ENCODE results near the gene UGCG.
"Not testable (repeated sequence)": the region's sequence is repeated elsewhere in the genome, so short reads cannot be mapped to it uniquely, and the experiment has no call there.

Gene UGCG

DNA sequence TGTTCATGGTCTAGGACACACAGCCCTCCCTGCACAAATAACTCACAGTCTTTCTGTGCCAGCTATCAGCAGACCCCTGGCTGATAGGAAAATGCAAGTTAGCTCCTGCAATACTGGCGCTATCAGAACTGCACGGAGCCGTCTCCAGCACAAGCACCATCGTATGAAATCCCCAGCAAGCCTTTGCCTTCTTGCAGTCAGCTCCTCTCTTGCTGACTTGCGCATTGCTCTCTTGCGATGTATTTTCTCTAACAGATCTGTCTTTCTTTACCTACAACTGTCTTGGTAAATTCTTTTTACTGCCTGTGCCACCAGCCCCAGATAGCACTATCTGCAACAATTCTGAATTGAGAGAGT is 25.1 kb upstream of the UGCG start:
- no peaks in the 10 kb centered on the region for H3K9me3 ChIP-seq (ENCODE audit: control insufficient read depth, low read length)
- no peak for DNase-seq (ENCODE audit: low read depth)
- no peaks in the 10 kb centered on the region for H3K36me3 ChIP-seq (ENCODE audit: control insufficient read depth, insufficient read depth, low read length, severe bottlenecking)
- H3K4me3 ChIP-seq (ENCODE audit: low read length): no peak overlapping the region
- H3K4me1 ChIP-seq (ENCODE audit: control insufficient read depth, insufficient read depth, low read length): no peaks in the 10 kb centered on the region
- H3K9ac ChIP-seq (ENCODE audit: low read length): no peak overlapping the region
- H3K27me3 ChIP-seq (replicated peaks; ENCODE audit: control insufficient read depth, insufficient read depth, low read length): no peaks in the 10 kb centered on the region

DNA sequence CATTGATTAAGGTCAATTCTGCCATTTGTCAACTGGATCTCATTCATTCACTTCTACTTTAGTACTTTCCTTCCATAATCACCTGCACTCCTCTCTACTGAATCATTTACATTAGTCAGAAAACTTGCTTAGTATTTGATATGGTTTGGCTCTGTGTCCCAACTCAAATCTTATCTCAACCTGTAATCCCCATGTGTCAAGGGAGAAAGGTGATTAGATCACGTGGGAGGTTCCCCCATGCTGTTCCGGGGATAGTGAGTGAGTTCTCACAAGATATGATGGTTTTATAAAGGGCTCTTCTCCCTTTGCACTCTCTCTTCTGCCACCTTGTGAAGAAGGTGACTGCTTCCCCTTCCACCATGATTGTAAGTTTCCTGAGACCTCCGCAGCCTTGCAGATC is 23.7 kb upstream of the UGCG start:
- Histone ChIP-seq H3K9ac (ENCODE audit: low read length) (no peak overlapping the region), H3K27me3 (replicated peaks; ENCODE audit: control insufficient read depth, insufficient read depth, low read length) (no peaks in the 10 kb centered on the region), H3K36me3 (ENCODE audit: control insufficient read depth, insufficient read depth, low read length, severe bottlenecking) (no peaks in the 10 kb centered on the region), H3K4me3 (ENCODE audit: low read length) (no peak overlapping the region), H3K4me1 (ENCODE audit: control insufficient read depth, insufficient read depth, low read length) (no peaks in the 10 kb centered on the region), H3K9me3 (ENCODE audit: control insufficient read depth, low read length) (no peaks in the 10 kb centered on the region)
- no peak for DNase-seq (ENCODE audit: low read depth)

DNA sequence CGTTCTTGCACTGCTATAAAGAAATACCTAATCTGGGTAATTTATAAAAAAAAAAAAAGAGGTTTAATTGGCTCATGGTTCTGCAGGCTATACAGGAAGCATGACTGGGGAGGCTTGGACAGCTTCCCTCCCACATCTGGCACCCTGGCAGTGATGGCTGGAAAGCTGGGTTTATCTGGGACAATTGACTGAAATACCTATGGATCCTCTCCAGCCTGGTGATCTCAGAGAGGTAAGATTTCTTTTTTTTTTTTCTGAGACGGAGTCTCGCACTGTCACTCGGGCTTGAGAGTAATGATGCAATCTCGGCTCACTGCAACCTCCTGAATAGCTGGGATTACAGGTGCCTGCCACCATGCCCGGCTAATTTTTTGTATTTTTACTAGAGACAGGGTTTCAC is 22.7 kb upstream of the UGCG start:
- H3K27me3 ChIP-seq (replicated peaks; ENCODE audit: control insufficient read depth, insufficient read depth, low read length): no peaks in the 10 kb centered on the region
- H3K9me3 ChIP-seq (ENCODE audit: control insufficient read depth, low read length): no peaks in the 10 kb centered on the region

DNA sequence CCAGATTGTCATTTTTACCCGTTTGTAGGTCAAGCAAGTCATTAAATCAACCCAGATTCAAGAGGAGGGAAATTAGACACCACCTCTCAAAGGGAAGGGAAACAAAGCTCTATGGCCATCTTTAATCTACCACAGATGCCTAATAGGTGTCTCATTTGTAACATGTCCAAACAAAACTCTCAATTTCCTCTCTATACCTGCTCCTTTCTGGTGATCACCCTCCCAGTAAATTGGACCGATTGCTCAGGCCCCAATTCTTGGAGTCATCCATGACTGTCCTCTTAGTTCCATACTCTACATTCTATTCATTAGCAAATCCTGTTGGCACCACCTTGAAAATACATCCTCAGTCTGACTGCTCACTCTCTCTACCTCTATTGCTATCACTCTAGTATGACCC is 22.1 kb upstream of the UGCG start:
- H3K4me1 ChIP-seq (ENCODE audit: control insufficient read depth, insufficient read depth, low read length): no peaks in the 10 kb centered on the region
- no peak for DNase-seq (ENCODE audit: low read depth)
- no peaks in the 10 kb centered on the region for H3K9me3 ChIP-seq (ENCODE audit: control insufficient read depth, low read length)

More for the DNA sequence above, 22.7 kb upstream of the UGCG start:
- Histone ChIP-seq H3K4me1 (ENCODE audit: control insufficient read depth, insufficient read depth, low read length) (no peaks in the 10 kb centered on the region), H3K36me3 (ENCODE audit: control insufficient read depth, insufficient read depth, low read length, severe bottlenecking) (no peaks in the 10 kb centered on the region), H3K9ac (ENCODE audit: low read length) (no peak overlapping the region), H3K4me3 (ENCODE audit: low read length) (no peak overlapping the region)
- no peak for DNase-seq (ENCODE audit: low read depth)

DNA sequence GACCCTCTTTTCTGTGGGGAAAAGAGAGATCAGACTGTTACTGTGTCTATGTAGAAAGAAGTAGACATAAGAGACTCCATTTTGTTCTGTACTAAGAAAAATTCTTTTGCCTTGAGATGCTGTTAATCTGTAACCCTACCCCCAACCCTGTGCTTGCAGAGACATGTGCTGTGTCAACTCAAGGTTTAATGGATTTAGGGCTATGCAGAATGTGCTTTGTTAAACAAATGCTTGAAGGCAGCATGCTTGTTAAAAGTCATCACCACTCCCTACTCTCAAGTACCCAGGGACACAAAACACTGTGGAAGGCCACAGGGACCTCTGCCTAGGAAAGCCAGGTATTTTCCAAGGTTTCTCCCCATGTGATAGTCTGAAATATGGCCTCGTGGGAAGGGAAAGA is 21.3 kb upstream of the UGCG start:
- H3K36me3 ChIP-seq (ENCODE audit: control insufficient read depth, insufficient read depth, low read length, severe bottlenecking); DNase-seq (ENCODE audit: low read depth); H3K4me3 ChIP-seq (ENCODE audit: low read length); H3K27me3 ChIP-seq (replicated peaks; ENCODE audit: control insufficient read depth, insufficient read depth, low read length); H3K9me3 ChIP-seq (ENCODE audit: control insufficient read depth, low read length); H3K4me1 ChIP-seq (ENCODE audit: control insufficient read depth, insufficient read depth, low read length); H3K9ac ChIP-seq (ENCODE audit: low read length): not testable (repeated sequence)

More for the DNA sequence above, 22.1 kb upstream of the UGCG start:
- no peaks in the 10 kb centered on the region for H3K27me3 ChIP-seq (replicated peaks; ENCODE audit: control insufficient read depth, insufficient read depth, low read length)
- H3K9ac ChIP-seq (ENCODE audit: low read length): no peak overlapping the region
- H3K4me3 ChIP-seq (ENCODE audit: low read length): no peak overlapping the region
- no peaks in the 10 kb centered on the region for H3K36me3 ChIP-seq (ENCODE audit: control insufficient read depth, insufficient read depth, low read length, severe bottlenecking)

DNA sequence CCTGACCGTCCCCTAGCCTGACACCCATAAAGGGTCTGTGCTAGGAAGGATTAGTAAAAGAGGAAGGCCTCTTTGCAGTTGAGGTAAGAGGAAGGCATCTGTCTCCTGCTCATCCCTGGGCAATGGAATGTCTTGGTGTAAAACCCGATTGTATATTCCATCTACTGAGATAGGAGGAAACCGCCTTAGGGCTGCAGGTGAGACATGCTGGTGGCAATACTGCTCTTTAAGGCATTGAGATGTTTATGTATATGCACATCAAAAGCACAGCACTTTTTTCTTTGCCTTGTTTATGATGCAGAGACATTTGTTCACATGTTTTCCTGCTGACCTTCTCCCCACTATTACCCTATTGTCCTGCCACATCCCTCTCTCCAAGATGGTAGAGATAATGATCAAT is 20.9 kb upstream of the UGCG start:
- not testable (repeated sequence) for H3K9me3 ChIP-seq (ENCODE audit: control insufficient read depth, low read length); H3K9ac ChIP-seq (ENCODE audit: low read length)

DNA sequence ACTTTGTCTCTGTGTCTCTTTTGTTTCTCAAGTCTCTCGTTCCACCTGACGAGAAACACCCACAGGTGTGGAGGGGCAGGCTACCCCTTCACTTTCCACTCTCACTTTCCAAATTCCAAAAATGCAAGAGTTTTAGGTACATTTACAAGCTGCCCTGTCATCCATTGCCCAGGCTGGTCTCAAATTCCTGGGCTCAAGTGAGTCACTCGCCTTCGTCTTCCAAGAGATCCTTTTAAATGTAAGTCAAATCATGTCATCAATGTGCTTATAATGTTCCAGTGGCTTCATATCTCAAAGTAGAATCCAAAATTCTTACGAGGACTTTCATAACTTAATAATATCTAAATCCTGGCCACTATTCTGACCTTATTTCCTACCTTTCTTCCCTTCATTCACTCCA is 20.4 kb upstream of the UGCG start:
- H3K4me1 ChIP-seq (ENCODE audit: control insufficient read depth, insufficient read depth, low read length): no peaks in the 10 kb centered on the region
- H3K27me3 ChIP-seq (replicated peaks; ENCODE audit: control insufficient read depth, insufficient read depth, low read length): no peaks in the 10 kb centered on the region
- no peak overlapping the region for H3K9ac ChIP-seq (ENCODE audit: low read length)
- H3K4me3 ChIP-seq (ENCODE audit: low read length): no peak overlapping the region
- peaks cover 4% of the 10 kb centered on the region for H3K9me3 ChIP-seq (ENCODE audit: control insufficient read depth, low read length)
- H3K36me3 ChIP-seq (ENCODE audit: control insufficient read depth, insufficient read depth, low read length, severe bottlenecking): no peaks in the 10 kb centered on the region
- DNase-seq (ENCODE audit: low read depth): no peak

More for the DNA sequence above, 20.9 kb upstream of the UGCG start:
- not testable (repeated sequence) for H3K4me3 ChIP-seq (ENCODE audit: low read length); H3K36me3 ChIP-seq (ENCODE audit: control insufficient read depth, insufficient read depth, low read length, severe bottlenecking); H3K4me1 ChIP-seq (ENCODE audit: control insufficient read depth, insufficient read depth, low read length); DNase-seq (ENCODE audit: low read depth); H3K27me3 ChIP-seq (replicated peaks; ENCODE audit: control insufficient read depth, insufficient read depth, low read length)

DNA sequence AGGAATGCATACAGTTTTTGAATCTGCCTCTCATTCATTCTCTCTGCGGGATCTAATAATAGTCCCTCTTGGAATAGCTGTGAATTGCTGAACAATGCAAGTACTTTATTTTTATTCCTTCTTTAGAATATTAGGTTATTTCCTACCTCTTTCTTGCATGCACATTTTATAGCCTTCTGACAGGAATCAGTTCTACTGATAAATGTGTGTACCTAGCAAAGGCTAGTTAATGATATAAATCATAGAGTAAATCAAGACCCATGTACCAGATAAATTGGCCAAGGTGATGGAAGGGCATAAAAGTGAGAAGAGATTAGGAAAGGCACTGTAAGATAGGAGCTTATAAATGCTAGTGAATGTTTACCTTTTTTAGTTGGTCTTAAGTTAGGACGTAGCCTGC is 19.2 kb upstream of the UGCG start:
- no peaks in the 10 kb centered on the region for H3K27me3 ChIP-seq (replicated peaks; ENCODE audit: control insufficient read depth, insufficient read depth, low read length)
- peaks cover 7% of the 10 kb centered on the region for H3K9me3 ChIP-seq (ENCODE audit: control insufficient read depth, low read length)
- DNase-seq (ENCODE audit: low read depth): no peak
- H3K4me3 ChIP-seq (ENCODE audit: low read length): no peak overlapping the region
- H3K9ac ChIP-seq (ENCODE audit: low read length): no peak overlapping the region
- no peaks in the 10 kb centered on the region for H3K36me3 ChIP-seq (ENCODE audit: control insufficient read depth, insufficient read depth, low read length, severe bottlenecking)
- no peaks in the 10 kb centered on the region for H3K4me1 ChIP-seq (ENCODE audit: control insufficient read depth, insufficient read depth, low read length)

DNA sequence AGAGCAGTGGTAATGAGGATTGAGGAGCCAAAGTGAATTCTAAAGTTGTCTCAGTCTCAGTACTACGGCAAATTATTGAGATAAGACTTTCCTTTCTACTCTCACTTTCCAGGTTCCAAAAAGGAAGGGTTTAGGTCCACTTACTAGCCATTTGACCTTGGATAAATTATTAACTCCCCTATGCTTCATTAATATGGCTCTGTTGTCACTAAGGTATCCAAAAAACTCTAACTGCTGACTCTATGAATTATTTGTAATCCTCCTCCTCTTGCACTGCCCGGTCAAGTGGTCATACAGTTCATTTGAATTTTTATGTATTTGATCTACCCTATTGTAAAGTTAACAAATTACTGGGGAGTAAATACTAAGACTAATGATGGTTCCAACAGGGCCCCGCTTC is 17.7 kb upstream of the UGCG start:
- no peak overlapping the region for H3K4me3 ChIP-seq (ENCODE audit: low read length)
- DNase-seq (ENCODE audit: low read depth): no peak
- no peaks in the 10 kb centered on the region for H3K27me3 ChIP-seq (replicated peaks; ENCODE audit: control insufficient read depth, insufficient read depth, low read length)
- H3K9me3 ChIP-seq (ENCODE audit: control insufficient read depth, low read length): peaks cover 7% of the 10 kb centered on the region
- H3K9ac ChIP-seq (ENCODE audit: low read length): no peak overlapping the region
- H3K36me3 ChIP-seq (ENCODE audit: control insufficient read depth, insufficient read depth, low read length, severe bottlenecking): no peaks in the 10 kb centered on the region
- H3K4me1 ChIP-seq (ENCODE audit: control insufficient read depth, insufficient read depth, low read length): no peaks in the 10 kb centered on the region

DNA sequence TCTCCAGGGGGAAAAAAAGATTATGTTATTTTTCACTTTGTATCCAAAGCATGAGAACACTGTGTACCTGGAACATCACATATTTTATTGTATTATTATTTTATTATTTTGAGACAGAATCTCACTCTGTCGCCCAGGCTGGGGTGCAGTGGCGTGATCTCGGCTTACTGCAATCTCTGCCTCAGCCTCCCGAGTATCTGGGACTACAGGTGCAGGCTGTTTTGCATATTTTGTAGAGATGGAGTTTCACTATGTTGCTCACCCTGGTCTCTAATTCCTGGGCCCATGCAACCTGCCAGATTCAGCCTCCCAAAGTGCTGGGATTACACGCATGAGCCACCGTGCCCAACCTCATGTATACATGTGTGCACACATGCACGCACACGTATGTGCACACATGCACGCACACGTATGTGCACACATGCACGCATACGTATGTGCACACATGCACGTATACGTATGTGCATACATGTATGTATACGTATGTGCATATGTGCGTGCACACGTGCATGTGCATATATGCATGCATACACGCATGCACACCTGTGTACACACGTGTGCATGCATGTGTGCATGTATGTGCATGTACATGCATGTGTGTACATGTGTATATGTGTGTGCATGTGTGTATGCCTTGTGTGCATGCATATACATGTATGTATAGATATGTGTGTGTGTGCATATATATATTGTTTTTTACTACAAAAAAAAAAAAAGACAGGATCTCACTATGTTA is 9.5 kb upstream of the UGCG start:
- no peak overlapping the region for H3K4me3 ChIP-seq (ENCODE audit: low read length)
- no peaks in the 10 kb centered on the region for H3K27me3 ChIP-seq (replicated peaks; ENCODE audit: control insufficient read depth, insufficient read depth, low read length)
- no peak for DNase-seq (ENCODE audit: low read depth)
- no peaks in the 10 kb centered on the region for H3K9me3 ChIP-seq (ENCODE audit: control insufficient read depth, low read length)
- no peak overlapping the region for H3K9ac ChIP-seq (ENCODE audit: low read length)
- no peaks in the 10 kb centered on the region for H3K36me3 ChIP-seq (ENCODE audit: control insufficient read depth, insufficient read depth, low read length, severe bottlenecking)
- no peaks in the 10 kb centered on the region for H3K4me1 ChIP-seq (ENCODE audit: control insufficient read depth, insufficient read depth, low read length)

DNA sequence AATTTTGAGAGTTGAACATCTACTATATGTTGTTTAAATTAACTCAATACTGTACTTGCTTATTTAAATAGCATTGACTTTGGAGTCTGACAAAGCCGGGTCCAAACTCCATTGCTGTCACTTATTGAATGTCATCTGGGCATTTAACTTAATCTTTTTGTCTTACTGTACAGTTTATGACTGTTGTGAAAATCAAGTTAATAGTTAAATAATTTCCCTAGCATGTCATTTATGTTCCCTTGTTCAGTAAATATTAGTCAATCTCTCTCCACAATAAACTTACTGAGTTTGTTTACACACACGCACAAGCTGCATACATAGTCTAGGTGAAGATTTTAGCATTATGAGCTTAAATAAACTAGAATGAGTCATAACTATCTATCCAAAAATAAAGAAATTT is 6.3 kb upstream of the UGCG start:
- H3K4me1 ChIP-seq (ENCODE audit: control insufficient read depth, insufficient read depth, low read length): no peaks in the 10 kb centered on the region
- H3K27me3 ChIP-seq (replicated peaks; ENCODE audit: control insufficient read depth, insufficient read depth, low read length): no peaks in the 10 kb centered on the region
- H3K4me3 ChIP-seq (ENCODE audit: low read length): no peak overlapping the region
- H3K9ac ChIP-seq (ENCODE audit: low read length): no peak overlapping the region
- no peaks in the 10 kb centered on the region for H3K36me3 ChIP-seq (ENCODE audit: control insufficient read depth, insufficient read depth, low read length, severe bottlenecking)
- DNase-seq (ENCODE audit: low read depth): no peak
- no peaks in the 10 kb centered on the region for H3K9me3 ChIP-seq (ENCODE audit: control insufficient read depth, low read length)

DNA sequence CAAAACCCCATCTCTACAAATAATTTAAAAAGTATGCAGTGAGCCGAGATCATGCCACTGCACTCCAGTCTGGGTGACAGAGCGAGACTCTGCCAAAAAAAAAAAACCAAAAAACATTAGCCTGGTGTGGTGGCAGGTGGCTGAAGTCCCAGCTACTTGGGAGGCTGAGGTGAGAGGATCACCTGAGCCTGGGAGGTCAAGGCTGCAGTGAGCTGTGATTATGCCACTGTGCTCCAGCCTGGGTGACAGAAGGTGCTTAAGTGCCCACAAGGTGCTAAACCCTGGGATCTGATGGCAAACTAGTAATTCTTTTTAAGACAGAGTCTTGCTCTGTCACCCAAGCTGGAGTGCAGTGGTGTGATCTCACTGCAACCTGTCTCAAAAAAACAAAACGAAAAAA is 5.7 kb upstream of the UGCG start:
- H3K4me1 ChIP-seq (ENCODE audit: control insufficient read depth, insufficient read depth, low read length); H3K36me3 ChIP-seq (ENCODE audit: control insufficient read depth, insufficient read depth, low read length, severe bottlenecking); H3K9ac ChIP-seq (ENCODE audit: low read length); H3K27me3 ChIP-seq (replicated peaks; ENCODE audit: control insufficient read depth, insufficient read depth, low read length); H3K9me3 ChIP-seq (ENCODE audit: control insufficient read depth, low read length); H3K4me3 ChIP-seq (ENCODE audit: low read length); DNase-seq (ENCODE audit: low read depth): not testable (repeated sequence)
